Measurements from ENCODE around the gene RYR1. TPM values are rescaled to one million over a fixed set of nuclear protein-coding genes. Genes with fewer than 3 reads are reported as not detected.
A peak's percentile ranks its signal among the peaks of the same experiment; 100 is the strongest.

The RYR1 gene
- total RNA-seq, 1 donor from 2014 or later: 0.32 TPM

- Mint-ChIP-seq H3K27ac (ENCODE audit: unreplicated experiment) (peak overlapping the region; percentile 87), H3K4me3 (ENCODE audit: unreplicated experiment) (no peak overlapping the region), H3K36me3 (ENCODE audit: low read depth) (peaks cover 13% of the 10 kb centered on the region), H3K9me3 (ENCODE audit: low read depth) (no peaks in the 10 kb centered on the region), H3K27me3 (ENCODE audit: low read depth) (no peaks in the 10 kb centered on the region), H3K4me1 (ENCODE audit: low read depth) (peaks cover 5% of the 10 kb centered on the region)
- TF ChIP-seq CTCF (IDR thresholded peaks at IDR 0.05): peak; percentile 91
- no peak for DNase-seq (ENCODE audit: low spot score)
Observed at GRCh38 chr19:38634757-38635482, 201.4 kb downstream of the RYR1 start.

GRCh38 chr19:38635483-38636399 lies 202.2 kb downstream of the RYR1 start:
- no peaks in the 10 kb centered on the region for H3K27me3 Mint-ChIP-seq (ENCODE audit: low read depth)
- peaks cover 13% of the 10 kb centered on the region for H3K36me3 Mint-ChIP-seq (ENCODE audit: low read depth)
- H3K27ac Mint-ChIP-seq (ENCODE audit: unreplicated experiment): no peak overlapping the region
- DNase-seq (ENCODE audit: low spot score): no peak
- peaks cover 5% of the 10 kb centered on the region for H3K4me1 Mint-ChIP-seq (ENCODE audit: low read depth)
- no peak overlapping the region for H3K4me3 Mint-ChIP-seq (ENCODE audit: unreplicated experiment)
- TF ChIP-seq CTCF (IDR thresholded peaks at IDR 0.05): no peak
- H3K9me3 Mint-ChIP-seq (ENCODE audit: low read depth): no peaks in the 10 kb centered on the region

Other genes with a start within 250 kb of the RYR1 start
- gene DPF1, start 209.5 kb upstream of the RYR1 start, total RNA-seq: 2.1 to 4.8 TPM (median 2.4 TPM) in 3 replicates
- 132 to 297 TPM (median 295 TPM) in 3 replicates for gene PPP1R14A, start 177.3 kb upstream of the RYR1 start, total RNA-seq
- 21.3 to 28.0 TPM (median 26.4 TPM) in 3 replicates for gene SPINT2, start 169.1 kb upstream of the RYR1 start, total RNA-seq
- gene C19orf33, start 129.4 kb upstream of the RYR1 start, total RNA-seq: 2.0 to 5.2 TPM (median 2.0 TPM) in 3 replicates
- 93.3 to 101 TPM (median 97.8 TPM) in 3 replicates for gene YIF1B, start 117.7 kb upstream of the RYR1 start, total RNA-seq
- 22.0 to 30.9 TPM (median 29.2 TPM) in 3 replicates for gene KCNK6, start 113.8 kb upstream of the RYR1 start, total RNA-seq
- gene CATSPERG, start 97.9 kb upstream of the RYR1 start, total RNA-seq: 3.9 to 7.6 TPM (median 5.3 TPM) in 3 replicates
- 181 to 197 TPM (median 197 TPM) in 3 replicates for gene PSMD8, start 59.1 kb upstream of the RYR1 start, total RNA-seq
- gene GGN, start 45.7 kb upstream of the RYR1 start, total RNA-seq: 0.80 to 1.8 TPM (median 1.5 TPM) in 3 replicates
- 3.2 to 4.6 TPM (median 4.6 TPM) in 3 replicates for gene SPRED3, start 45.0 kb upstream of the RYR1 start, total RNA-seq
- gene FAM98C, start 30.6 kb upstream of the RYR1 start, total RNA-seq: 15.5 to 16.5 TPM (median 16.0 TPM) in 3 replicates
- gene RASGRP4, start 7.5 kb upstream of the RYR1 start, total RNA-seq: not detected in 3 replicates
- gene MAP4K1, start 184.3 kb downstream of the RYR1 start, total RNA-seq: 0.23 to 1.4 TPM (median 1.4 TPM) in 3 replicates
- gene EIF3K, start 185.5 kb downstream of the RYR1 start, total RNA-seq: 177 to 208 TPM (median 185 TPM) in 3 replicates
- 641 to 921 TPM (median 917 TPM) in 3 replicates for gene ACTN4, start 214.0 kb downstream of the RYR1 start, total RNA-seq